HEK293 (cell line): ENCODE measurements around the gene RASSF1.
A peak's percentile ranks its signal among the peaks of the same experiment; 100 is the strongest.

ENCODE experiments used
- CTCF ChIA-PET: fragments of 350-600 bp; formaldehyde crosslinking; extraction: SDS; loops from one replicate; lab custom pipeline; 2021; ENCODE audit warnings: antibody characterized with exemption; lab: Yijun Ruan, JAX
- POLR2A ChIA-PET: fragments of 300-600 bp; formaldehyde crosslinking; extraction: SDS; loops from one replicate; lab custom pipeline; 2020; ENCODE audit warnings: antibody characterized with exemption, inconsistent platforms; lab: Yijun Ruan, JAX
- H3K27ac ChIP-seq: fragments of 200-500 bp; sonication (Bioruptor generic); 2 replicates; pipeline ENCODE4 v1.5.1; 2014; ENCODE audit warnings: low read depth, low read length, control low read depth, inconsistent platforms; ENCODE audit errors: extremely low read depth
- H3K36me3 ChIP-seq, 2 experiments: fragments of 200-500 bp in 1 of 2; sonication (Bioruptor generic) in 1 of 2; 1 replicate in 1 of 2; 2 replicates in 1 of 2; pipeline ENCODE4 v1.5.1; 2014 to 2017; ENCODE audit warnings: inconsistent platforms in 2 of 2, low read length in 2 of 2; ENCODE audit not compliant: control insufficient read depth in 2 of 2, insufficient read depth in 1 of 2
- H3K4me1 ChIP-seq: fragments of 200-500 bp; sonication (Bioruptor generic); 2 replicates; pipeline ENCODE4 v1.5.1; 2014; ENCODE audit warnings: mild to moderate bottlenecking, low read length, inconsistent platforms; ENCODE audit not compliant: control insufficient read depth, insufficient read depth
- H3K4me3 ChIP-seq: 2 replicates; pipeline ENCODE4 v1.5.1; 2011; ENCODE audit warnings: low read depth, mild to moderate bottlenecking, control low read depth, low read length, moderate library complexity
- H3K9me3 ChIP-seq: fragments of 200-500 bp; sonication (Bioruptor generic); 2 replicates; pipeline ENCODE4 v1.5.1; 2014; ENCODE audit warnings: low read depth, low read length, inconsistent platforms; ENCODE audit not compliant: control insufficient read depth, insufficient read depth
- ELK4 ChIP-seq: IDR thresholded peaks from 2 replicates; pipeline ENCODE4 v1.6.1; 2011; ENCODE audit warnings: mild to moderate bottlenecking, low read depth, low read length, borderline replicate concordance
- GLI2 ChIP-seq: fragments of 450-650 bp; formaldehyde crosslinking; IDR thresholded peaks from 2 replicates; pipeline ENCODE4; 2017; ENCODE audit warnings: missing biosample characterization, missing genetic modification characterization, low read depth, borderline replicate concordance
- GLIS1 ChIP-seq: fragments of 450-650 bp; formaldehyde crosslinking; IDR thresholded peaks from 2 replicates; pipeline ENCODE4 v1.5.1; 2016; ENCODE audit warnings: missing biosample characterization, missing genetic modification characterization
- KLF1 ChIP-seq: fragments of 450-650 bp; formaldehyde crosslinking; IDR thresholded peaks from 2 replicates; pipeline ENCODE4 v1.5.1; 2016; ENCODE audit warnings: missing biosample characterization, missing genetic modification characterization
- KLF8 ChIP-seq: fragments of 450-650 bp; formaldehyde crosslinking; IDR thresholded peaks from 2 replicates; pipeline ENCODE4 v1.5.1; 2016; ENCODE audit warnings: missing biosample characterization, missing genetic modification characterization
- PATZ1 ChIP-seq: fragments of 450-650 bp; formaldehyde crosslinking; IDR thresholded peaks from 2 replicates; pipeline ENCODE4 v1.5.1; 2016; ENCODE audit warnings: missing biosample characterization, missing genetic modification characterization
- SP2 ChIP-seq: fragments of 450-650 bp; formaldehyde crosslinking; IDR thresholded peaks from 2 replicates; pipeline ENCODE4 v1.5.1; 2016; ENCODE audit warnings: missing biosample characterization, missing genetic modification characterization
- ZBTB6 ChIP-seq: fragments of 450-650 bp; formaldehyde crosslinking; IDR thresholded peaks from 2 replicates; pipeline ENCODE4 v1.5.1; 2017; ENCODE audit warnings: missing biosample characterization, missing genetic modification characterization
- ZBTB8A ChIP-seq: fragments of 450-650 bp; formaldehyde crosslinking; IDR thresholded peaks from 2 replicates; pipeline ENCODE4 v1.5.1; 2016; ENCODE audit warnings: missing biosample characterization, missing genetic modification characterization
- ZNF211 ChIP-seq: fragments of 450-650 bp; formaldehyde crosslinking; IDR thresholded peaks from 2 replicates; pipeline ENCODE4 v1.5.1; 2016; ENCODE audit warnings: low read depth, missing biosample characterization, missing genetic modification characterization
- ZNF544 ChIP-seq: fragments of 450-650 bp; formaldehyde crosslinking; IDR thresholded peaks from 2 replicates; pipeline ENCODE4 v1.5.0; 2017; ENCODE audit warnings: missing biosample characterization, missing genetic modification characterization
- ZNF571 ChIP-seq: fragments of 450-650 bp; formaldehyde crosslinking; IDR thresholded peaks from 2 replicates; pipeline ENCODE4 v1.5.0; 2017; ENCODE audit warnings: missing biosample characterization, missing genetic modification characterization
- ZNF610 ChIP-seq: fragments of 450-650 bp; formaldehyde crosslinking; IDR thresholded peaks from 2 replicates; pipeline ENCODE4 v1.5.1; 2016; ENCODE audit warnings: missing biosample characterization, missing genetic modification characterization, borderline replicate concordance
- ZNF639 ChIP-seq: fragments of 450-650 bp; formaldehyde crosslinking; IDR thresholded peaks from 2 replicates; pipeline ENCODE4 v1.5.1; 2016; ENCODE audit warnings: missing biosample characterization, missing genetic modification characterization
- ZNF654 ChIP-seq: fragments of 450-650 bp; formaldehyde crosslinking; IDR thresholded peaks from 2 replicates; pipeline ENCODE4 v1.5.1; 2016; ENCODE audit warnings: low read depth, missing biosample characterization, missing genetic modification characterization
- ZNF692 ChIP-seq: fragments of 450-650 bp; formaldehyde crosslinking; IDR thresholded peaks from 2 replicates; pipeline ENCODE4 v1.5.1; 2016; ENCODE audit warnings: missing biosample characterization, missing genetic modification characterization
- ZNF768 ChIP-seq: fragments of 450-650 bp; formaldehyde crosslinking; IDR thresholded peaks from 2 replicates; pipeline ENCODE4 v1.5.1; 2018; ENCODE audit warnings: missing biosample characterization, mild to moderate bottlenecking, missing genetic modification characterization

The RASSF1 gene

GRCh38 chr3:50347187-50347813, 6.7 kb upstream of the RASSF1 start (continued):
- TF ChIP-seq ZNF654 (tag by site-specific recombination) (peak; percentile 76), ZNF211 (no peak), ZNF544 (tag by site-specific recombination) (no peak), ZNF639 (tag by site-specific recombination) (0 out of 2 replicates have a peak, but pooled peaks have one; percentile 26), ZNF692 (tag by site-specific recombination) (no peak), KLF8 (tag by site-specific recombination) (peak; percentile 64; the same call in 1 of the 2 replicates), ZNF768 (tag by site-specific recombination) (no peak), GLI2 (tag by site-specific recombination) (no peak), ZBTB6 (tag by site-specific recombination) (no peak), ELK4 (no peak), PATZ1 (tag by site-specific recombination) (peak; percentile 46; the same call in 1 of the 2 replicates)

GRCh38 chr3:50345586-50346234, 5.1 kb upstream of the RASSF1 start, which contains the start of gene ZMYND10:
TSS of gene ZMYND10 (minus strand) at chr3:50345732. CDS start at chr3:50345579, 153 bp downstream.
- Histone ChIP-seq H3K27ac (no peak within 1 kb of the TSS; the same call in 1 of the 2 replicates), H3K36me3 (peaks cover 0 to 55% of the 10 kb centered on the region in 2 experiments; a peak in 1 of 3 replicates), H3K4me3 (peak within 1 kb of the TSS; percentile 15), H3K4me1 (peaks cover 4% of the 10 kb centered on the region; the same call in 1 of the 2 replicates), H3K9me3 (no peaks in the 10 kb centered on the region)
- TF ChIP-seq GLI2 (tag by site-specific recombination) (no peak), SP2 (peak; percentile 61), ZNF571 (tag by site-specific recombination) (no peak), GLIS1 (tag by site-specific recombination) (no peak), ZBTB8A (tag by site-specific recombination) (peak; percentile 95), KLF1 (0 out of 2 replicates have a peak, but pooled peaks have one; percentile 19), ZNF610 (tag by site-specific recombination) (peak; percentile 22; the same call in 1 of the 2 replicates)
- CTCF ChIA-PET = interaction anchor here (0.7 to 2.4 kb wide), 3 partner anchors 126 to 269 kb away, joined by 3 to 16 read pairs (median 4); no protein-coding TSS in a partner anchor
- POLR2A ChIA-PET = interaction anchor here (1.0 to 1.5 kb wide), 2 partner anchors 9 to 11 kb away, joined by 3 to 12 read pairs; no protein-coding TSS in a partner anchor
